Measurements from ENCODE around the gene CMA1.
A peak's percentile ranks its signal among the peaks of the same experiment; 100 is the strongest.

DNA sequence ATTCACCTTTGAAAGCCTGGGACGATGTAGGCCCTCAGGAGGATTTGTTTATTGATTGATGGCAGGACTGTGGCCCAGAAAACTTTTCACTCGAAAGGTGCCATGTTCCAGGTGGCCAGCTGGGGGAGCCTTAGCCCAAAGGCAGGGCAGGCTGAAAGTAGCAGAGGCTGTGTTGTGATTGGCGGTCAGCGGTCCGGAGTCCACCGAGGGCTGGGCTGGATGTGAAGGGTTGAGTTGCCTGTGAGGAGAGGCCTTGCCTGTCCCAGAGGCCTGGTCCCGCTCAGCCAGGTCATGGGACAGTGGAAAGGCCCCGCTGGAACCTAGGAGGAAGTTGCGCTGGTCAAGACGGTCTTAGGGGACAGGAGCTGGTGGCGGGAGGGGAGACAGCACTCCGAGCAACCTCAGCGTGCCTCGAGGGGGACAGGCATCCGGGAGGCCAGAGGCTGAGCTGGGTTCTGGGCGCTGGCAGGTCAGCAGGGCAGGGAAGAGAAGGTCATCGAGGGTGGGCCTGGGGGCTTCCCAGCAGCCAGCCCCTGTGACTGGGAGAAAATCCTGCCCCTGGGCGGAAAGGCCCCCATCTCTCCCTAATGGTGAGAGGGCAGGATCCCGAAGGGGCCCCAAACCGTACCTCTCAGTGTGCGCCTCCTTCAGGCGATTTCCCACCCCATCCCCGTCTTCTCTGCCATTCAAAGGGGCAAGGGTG, 26.3 kb downstream of the CMA1 start:
- TF ChIP-seq, protein P1, sequence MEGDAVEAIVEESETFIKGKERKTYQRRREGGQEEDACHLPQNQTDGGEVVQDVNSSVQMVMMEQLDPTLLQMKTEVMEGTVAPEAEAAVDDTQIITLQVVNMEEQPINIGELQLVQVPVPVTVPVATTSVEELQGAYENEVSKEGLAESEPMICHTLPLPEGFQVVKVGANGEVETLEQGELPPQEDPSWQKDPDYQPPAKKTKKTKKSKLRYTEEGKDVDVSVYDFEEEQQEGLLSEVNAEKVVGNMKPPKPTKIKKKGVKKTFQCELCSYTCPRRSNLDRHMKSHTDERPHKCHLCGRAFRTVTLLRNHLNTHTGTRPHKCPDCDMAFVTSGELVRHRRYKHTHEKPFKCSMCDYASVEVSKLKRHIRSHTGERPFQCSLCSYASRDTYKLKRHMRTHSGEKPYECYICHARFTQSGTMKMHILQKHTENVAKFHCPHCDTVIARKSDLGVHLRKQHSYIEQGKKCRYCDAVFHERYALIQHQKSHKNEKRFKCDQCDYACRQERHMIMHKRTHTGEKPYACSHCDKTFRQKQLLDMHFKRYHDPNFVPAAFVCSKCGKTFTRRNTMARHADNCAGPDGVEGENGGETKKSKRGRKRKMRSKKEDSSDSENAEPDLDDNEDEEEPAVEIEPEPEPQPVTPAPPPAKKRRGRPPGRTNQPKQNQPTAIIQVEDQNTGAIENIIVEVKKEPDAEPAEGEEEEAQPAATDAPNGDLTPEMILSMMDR (conservative IDR thresholded peaks at IDR 0.05; ENCODE audit: low read depth, low read length): peak; percentile 80
- no peak for TF ChIP-seq EZH2 (IDR thresholded peaks at IDR 0.05; ENCODE audit: borderline replicate concordance, low read depth, low read length, poor library complexity, severe bottlenecking)
